ENCODE measurements around the gene MPO. TPM values are rescaled to one million over a fixed set of nuclear protein-coding genes. Genes with fewer than 3 reads are reported as not detected.

The MPO gene
- polyA plus RNA-seq, 3 donors, result 4.2 to 7.5 (median 6.0) TPM

DNA sequence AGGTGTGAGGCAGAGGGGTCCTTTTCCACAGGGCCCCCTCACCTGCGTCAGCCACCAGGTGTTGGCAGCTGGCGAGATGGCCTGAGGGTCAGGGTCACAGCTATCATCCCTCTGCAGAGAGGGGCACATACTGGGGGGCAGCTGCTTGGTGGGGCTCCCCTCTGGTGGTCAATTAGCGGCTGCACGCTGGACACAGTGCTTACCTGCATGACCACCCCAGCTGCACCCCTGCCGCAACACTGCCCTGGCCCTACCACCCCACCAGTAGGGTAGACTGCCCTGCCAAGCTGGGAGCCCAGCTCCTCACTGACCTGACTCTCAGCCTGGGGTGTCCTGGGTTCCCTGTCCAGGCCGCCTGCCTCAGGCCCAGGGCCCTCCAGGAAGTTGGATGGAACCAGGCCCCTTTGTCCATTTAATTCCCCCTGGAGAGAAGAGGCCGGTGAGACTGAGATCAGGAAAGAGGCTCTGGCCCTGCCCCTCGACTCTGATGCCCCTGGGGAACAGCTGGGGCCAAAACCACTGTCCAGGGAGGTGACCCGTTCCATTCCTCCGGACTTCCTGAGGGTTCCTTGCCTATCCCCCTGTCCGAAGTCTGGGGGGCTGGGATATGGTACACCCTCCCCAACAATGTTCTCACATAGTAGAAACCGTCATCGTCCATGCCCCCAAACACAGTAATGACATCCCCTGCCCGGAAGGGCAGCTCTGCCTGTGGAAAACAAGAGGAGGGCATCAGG is 24.2 kb upstream of the MPO start:
- H3K27me3 ChIP-seq (ENCODE audit: control insufficient read depth in 2 of 2, insufficient read depth in 2 of 2, low read length in 2 of 2), result no peaks in the 10 kb centered on the region
- no peaks in the 10 kb centered on the region for H4K20me1 ChIP-seq (ENCODE audit: insufficient read depth, low read length)
- peaks cover 47% of the 10 kb centered on the region for H3K79me2 ChIP-seq (ENCODE audit: insufficient read depth, low read length)
- Mint-ChIP-seq H3K36me3 (peaks cover 6 to 9% of the 10 kb centered on the region in 2 donors), H3K9me3 (no peaks in the 10 kb centered on the region), H3K4me1 (peaks cover 78% of the 10 kb centered on the region), H3K27ac (peak overlapping the region in 1 of 7 donors; percentile 35), H3K27me3 (ENCODE audit: low read depth in 3 of 3) (peaks cover 3 to 9% (median 9%) of the 10 kb centered on the region in 3 donors), H3K4me3 (no peak overlapping the region)
- no peaks in the 10 kb centered on the region for H3K36me3 ChIP-seq (replicated peaks in 1 of 2; ENCODE audit: control insufficient read depth in 1 of 2, insufficient read depth in 2 of 2, low read length in 2 of 2)
- 90% methylated on average over 10 of the region's 14 CpGs for WGBS (ENCODE audit: insufficient coverage)
- TF ChIP-seq, protein P1, sequence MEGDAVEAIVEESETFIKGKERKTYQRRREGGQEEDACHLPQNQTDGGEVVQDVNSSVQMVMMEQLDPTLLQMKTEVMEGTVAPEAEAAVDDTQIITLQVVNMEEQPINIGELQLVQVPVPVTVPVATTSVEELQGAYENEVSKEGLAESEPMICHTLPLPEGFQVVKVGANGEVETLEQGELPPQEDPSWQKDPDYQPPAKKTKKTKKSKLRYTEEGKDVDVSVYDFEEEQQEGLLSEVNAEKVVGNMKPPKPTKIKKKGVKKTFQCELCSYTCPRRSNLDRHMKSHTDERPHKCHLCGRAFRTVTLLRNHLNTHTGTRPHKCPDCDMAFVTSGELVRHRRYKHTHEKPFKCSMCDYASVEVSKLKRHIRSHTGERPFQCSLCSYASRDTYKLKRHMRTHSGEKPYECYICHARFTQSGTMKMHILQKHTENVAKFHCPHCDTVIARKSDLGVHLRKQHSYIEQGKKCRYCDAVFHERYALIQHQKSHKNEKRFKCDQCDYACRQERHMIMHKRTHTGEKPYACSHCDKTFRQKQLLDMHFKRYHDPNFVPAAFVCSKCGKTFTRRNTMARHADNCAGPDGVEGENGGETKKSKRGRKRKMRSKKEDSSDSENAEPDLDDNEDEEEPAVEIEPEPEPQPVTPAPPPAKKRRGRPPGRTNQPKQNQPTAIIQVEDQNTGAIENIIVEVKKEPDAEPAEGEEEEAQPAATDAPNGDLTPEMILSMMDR (IDR thresholded peaks at IDR 0.05), result peak; percentile 3
- H2AFZ ChIP-seq (ENCODE audit: insufficient read depth, low read depth, low read length, poor library complexity, severe bottlenecking), result peak overlapping the region; percentile 58
- no peak overlapping the region for H3K4me2 ChIP-seq (replicated peaks; ENCODE audit: extremely low read depth, low read length, poor library complexity, severe bottlenecking)
- no peaks in the 10 kb centered on the region for H3K9me3 ChIP-seq (replicated peaks in 1 of 2; ENCODE audit: control insufficient read depth in 1 of 2, insufficient read depth in 1 of 2, low read length in 2 of 2)
- peaks cover 68 to 76% of the 10 kb centered on the region in 2 donors for H3K4me1 ChIP-seq (ENCODE audit: control insufficient read depth in 1 of 2, insufficient read depth in 2 of 2, low read length in 2 of 2)
- intact Hi-C loops (cut with micrococcal nuclease), result no loop called here
- no peak overlapping the region for H3K27ac ChIP-seq (ENCODE audit: low read depth in 1 of 2, low read length in 2 of 2)
- DNase-seq, result no peak
- no peak overlapping the region for H3K4me3 ChIP-seq (replicated peaks in 1 of 3; ENCODE audit: low read depth in 2 of 3, low read length in 3 of 3)
- no peak overlapping the region for H3K9ac ChIP-seq (ENCODE audit: insufficient read depth, low read length, poor library complexity, severe bottlenecking)

DNA sequence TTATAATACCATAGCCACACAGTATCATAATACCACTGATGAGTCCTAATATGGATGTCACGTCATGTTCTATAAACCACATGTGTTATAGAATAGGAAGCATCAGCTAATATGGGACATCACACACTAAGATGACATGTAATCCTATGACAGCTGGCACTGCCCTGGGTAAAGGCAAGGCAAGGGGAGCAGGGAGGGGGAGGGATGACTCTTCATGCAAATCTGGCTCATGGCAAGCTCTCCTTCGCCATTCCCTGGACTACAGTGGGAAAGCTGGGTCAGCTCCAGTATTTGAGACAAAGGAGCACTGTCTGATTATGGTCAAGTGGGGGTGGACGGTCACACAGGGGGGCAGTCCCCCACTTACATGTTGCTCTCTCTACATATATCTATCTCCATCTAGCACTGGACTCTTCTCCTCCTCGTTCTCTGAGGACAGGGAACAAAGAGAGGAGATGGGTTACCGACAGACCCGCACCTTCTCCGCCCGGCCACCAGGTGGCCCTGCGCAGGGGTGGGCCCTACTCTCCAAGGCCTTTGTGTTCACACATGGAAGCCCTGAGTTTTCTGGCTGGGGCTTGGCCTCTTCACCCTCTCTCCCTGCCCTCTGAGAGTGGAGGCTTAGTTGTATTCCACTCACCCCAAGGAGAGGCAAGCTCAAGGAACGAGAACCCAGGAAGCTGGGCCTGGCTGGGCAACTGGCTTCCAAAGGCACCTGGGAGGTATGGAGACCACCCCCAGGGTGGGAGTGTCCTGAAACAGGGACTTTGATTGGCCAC is 23.4 kb upstream of the MPO start:
- peaks cover 9 to 12% of the 10 kb centered on the region in 2 donors for H3K36me3 Mint-ChIP-seq
- H3K9me3 Mint-ChIP-seq, result no peaks in the 10 kb centered on the region
- no peaks in the 10 kb centered on the region for H3K9me3 ChIP-seq (replicated peaks in 1 of 2; ENCODE audit: control insufficient read depth in 1 of 2, insufficient read depth in 1 of 2, low read length in 2 of 2)
- peaks cover 77% of the 10 kb centered on the region for H3K4me1 Mint-ChIP-seq
- no peaks in the 10 kb centered on the region for H3K36me3 ChIP-seq (replicated peaks in 1 of 2; ENCODE audit: control insufficient read depth in 1 of 2, insufficient read depth in 2 of 2, low read length in 2 of 2)
- WGBS (ENCODE audit: insufficient coverage), result 15% methylated on average over 4 of the region's 10 CpGs
- H3K4me3 ChIP-seq (replicated peaks in 1 of 3; ENCODE audit: low read depth in 2 of 3, low read length in 3 of 3), result no peak overlapping the region
- DNase-seq, result peak; percentile 59 to 64 (median 61)
- no peak overlapping the region for H3K9ac ChIP-seq (ENCODE audit: insufficient read depth, low read length, poor library complexity, severe bottlenecking)
- H4K20me1 ChIP-seq (ENCODE audit: insufficient read depth, low read length), result no peaks in the 10 kb centered on the region
- no peak overlapping the region for H3K27ac ChIP-seq (ENCODE audit: low read depth in 1 of 2, low read length in 2 of 2)
- no peaks in the 10 kb centered on the region for H3K27me3 ChIP-seq (ENCODE audit: control insufficient read depth in 2 of 2, insufficient read depth in 2 of 2, low read length in 2 of 2)
- peaks cover under 1 to 7% (median 6%) of the 10 kb centered on the region in 3 donors for H3K27me3 Mint-ChIP-seq (ENCODE audit: low read depth in 3 of 3)
- H3K4me1 ChIP-seq (ENCODE audit: control insufficient read depth in 1 of 2, insufficient read depth in 2 of 2, low read length in 2 of 2), result peaks cover 60 to 68% of the 10 kb centered on the region in 2 donors
- peak overlapping the region in 5 of 7 donors; percentile 35 to 93 (median 84) for H3K27ac Mint-ChIP-seq
- TF ChIP-seq, protein P1 (IDR thresholded peaks at IDR 0.05), result peak; percentile 87
- H3K4me3 Mint-ChIP-seq, result peak overlapping the region in 1 of 2 donors; percentile 20
- H3K4me2 ChIP-seq (replicated peaks; ENCODE audit: extremely low read depth, low read length, poor library complexity, severe bottlenecking), result no peak overlapping the region
- peaks cover 54% of the 10 kb centered on the region for H3K79me2 ChIP-seq (ENCODE audit: insufficient read depth, low read length)
- intact Hi-C loops (cut with micrococcal nuclease), result no loop called here
- H2AFZ ChIP-seq (ENCODE audit: insufficient read depth, low read depth, low read length, poor library complexity, severe bottlenecking), result peak overlapping the region; percentile 58

Measured in CD14-positive monocyte (primary cell).